HG02884 (cell line): Measurements from ENCODE around the gene NALF2.

Source experiments
- ATAC-seq: cut with Tn5 transposase; IDR thresholded peaks from one replicate; pipeline ENCODE4 v1.9.1; 2021; ENCODE audit warnings: mild to moderate bottlenecking, moderate library complexity; ENCODE audit not compliant: unreplicated experiment

NALF2 gene

DNA sequence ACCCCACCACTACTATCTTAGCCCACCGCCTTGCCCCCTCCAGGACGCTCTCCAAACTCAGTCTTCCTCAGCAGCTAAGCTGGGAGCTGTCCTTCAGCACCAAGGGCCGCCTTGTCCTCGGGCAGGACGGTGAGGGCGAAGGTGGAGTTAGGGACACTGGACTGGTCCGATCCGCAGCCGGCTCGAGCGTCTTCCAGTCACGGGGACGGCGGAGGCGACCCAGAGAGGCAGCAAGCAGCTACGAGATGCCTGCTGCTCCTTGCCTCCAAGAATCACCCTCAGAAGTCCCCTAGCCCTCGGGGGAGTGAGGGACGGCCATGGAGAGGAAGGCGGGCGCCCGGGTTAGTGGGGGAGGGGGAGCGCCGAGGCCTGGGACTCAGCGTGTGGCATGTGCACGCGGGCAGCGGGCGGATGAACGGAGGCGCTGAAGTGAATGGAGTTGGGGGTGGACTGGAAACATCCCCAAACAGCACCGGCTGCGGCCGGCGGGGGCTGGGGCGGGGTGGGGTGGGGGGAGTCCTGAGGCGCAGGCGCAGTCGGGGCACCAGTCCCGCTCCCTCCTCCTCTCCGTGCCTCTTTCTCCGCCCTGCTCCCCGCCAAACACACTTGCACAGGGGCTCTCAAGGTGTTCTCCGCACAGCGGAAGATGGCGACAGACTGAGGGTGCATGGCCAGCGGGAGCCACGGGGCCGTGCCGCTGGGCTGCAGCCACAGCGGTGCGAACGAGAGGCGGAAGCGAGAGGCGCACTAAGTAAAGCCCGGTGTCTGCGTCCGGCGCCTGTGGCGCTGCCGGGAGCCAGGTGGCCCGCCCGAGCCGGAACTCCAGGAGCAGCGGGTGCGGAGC is at the start of gene NALF2:
NALF2 (plus strand) TSS at position 545 of the 844 bp plus-strand sequence. CDS start 957 bp downstream, outside the sequence.
- ATAC-seq, result no peak

DNA sequence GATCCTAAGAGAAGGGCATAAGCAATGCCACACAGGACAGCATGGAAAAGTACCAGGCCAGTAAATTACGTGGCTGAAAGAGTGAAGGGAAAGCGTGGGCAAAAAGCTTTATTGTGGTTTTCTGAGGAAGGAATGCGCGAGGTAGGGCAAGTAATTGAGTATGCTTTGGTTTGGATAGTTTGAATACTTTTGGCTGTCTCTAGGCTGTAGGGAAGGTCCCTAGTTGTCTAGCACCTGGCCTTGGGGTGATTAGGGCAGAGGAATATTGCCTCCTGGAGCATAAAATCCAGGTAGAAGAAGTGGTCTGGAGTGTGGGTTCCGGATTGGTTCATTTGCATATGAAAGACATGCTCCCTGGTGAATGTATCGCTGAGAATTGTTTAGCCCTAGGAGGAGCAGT is 46.4 kb upstream of the NALF2 start:
- no peak for ATAC-seq

DNA sequence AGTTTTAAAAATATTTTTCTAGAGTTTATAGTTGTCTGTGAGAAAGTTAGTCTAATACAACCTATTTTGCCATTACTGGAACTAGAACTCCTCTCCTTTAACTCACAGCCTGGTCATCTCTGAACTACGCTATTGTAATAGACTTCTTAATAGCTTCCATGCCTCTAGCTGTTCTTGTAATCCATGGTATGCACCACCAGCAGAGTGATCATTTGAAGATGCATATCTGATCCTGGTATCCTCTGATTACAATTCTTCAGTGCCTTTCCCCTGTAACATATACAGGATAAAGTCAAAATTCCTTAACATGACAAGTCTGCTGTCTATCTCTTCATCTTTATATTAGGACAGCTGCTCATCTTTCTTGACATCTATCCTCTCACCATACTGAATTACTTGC is 37.6 kb upstream of the NALF2 start:
- no peak for ATAC-seq

DNA sequence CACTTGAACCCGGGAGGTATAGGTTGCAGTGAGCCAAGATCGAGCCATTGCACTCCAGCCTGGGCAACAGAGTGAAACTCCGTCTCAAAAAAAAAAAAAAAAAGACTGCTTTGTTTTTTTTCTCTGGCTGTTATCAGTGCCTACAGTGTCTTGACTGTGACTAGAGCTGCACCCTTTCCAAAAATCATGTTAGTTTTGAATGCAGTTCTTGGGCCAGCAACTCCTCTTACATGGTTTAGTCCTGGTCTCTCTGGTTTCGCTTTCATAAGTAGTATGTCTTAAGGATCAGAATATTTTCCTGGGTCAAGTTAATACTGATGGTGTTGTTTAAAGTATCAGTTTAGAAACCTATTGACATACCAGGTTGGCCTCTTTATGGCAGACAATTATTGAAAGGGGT is 34.2 kb upstream of the NALF2 start:
- no peak for ATAC-seq

DNA sequence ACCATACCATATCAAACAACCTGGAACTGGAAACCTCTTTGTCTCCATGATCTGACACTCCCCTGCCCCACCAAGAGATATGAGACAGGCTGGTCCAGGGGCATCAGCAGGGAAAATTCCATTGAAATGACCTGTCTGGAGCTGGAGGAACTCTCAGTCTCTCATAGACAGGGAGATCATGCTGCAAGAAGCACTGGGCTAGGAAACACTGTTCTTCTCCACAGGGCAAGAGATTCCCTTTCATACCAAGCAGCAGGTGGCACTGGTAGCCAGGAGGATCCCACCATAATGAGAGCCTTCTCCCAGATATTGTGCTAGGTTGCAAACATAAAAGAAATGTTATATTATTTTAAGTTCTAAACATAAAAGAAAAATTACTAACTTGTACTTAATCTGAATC is 14.5 kb upstream of the NALF2 start:
- no peak for ATAC-seq

DNA sequence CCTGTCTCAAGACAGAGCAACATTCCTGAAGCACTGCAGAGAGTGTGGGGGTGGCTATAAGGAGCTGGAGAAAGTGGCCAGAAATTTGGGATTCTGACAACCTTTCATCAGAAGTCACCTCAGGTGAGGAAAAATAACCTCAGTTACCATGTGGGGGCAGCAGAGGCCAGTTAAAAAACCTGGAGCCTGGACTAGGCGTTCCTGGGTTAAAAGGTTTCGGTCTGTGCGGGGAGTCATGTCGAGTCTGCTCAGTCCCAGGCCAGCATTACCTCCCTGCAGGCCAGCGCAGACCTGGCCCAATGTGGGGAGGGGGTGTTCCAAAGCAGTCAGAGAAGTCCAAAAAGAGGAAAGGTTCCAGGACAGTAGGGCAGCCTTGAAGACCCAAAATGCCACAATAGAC is 10.9 kb upstream of the NALF2 start:
- ATAC-seq, result no peak

DNA sequence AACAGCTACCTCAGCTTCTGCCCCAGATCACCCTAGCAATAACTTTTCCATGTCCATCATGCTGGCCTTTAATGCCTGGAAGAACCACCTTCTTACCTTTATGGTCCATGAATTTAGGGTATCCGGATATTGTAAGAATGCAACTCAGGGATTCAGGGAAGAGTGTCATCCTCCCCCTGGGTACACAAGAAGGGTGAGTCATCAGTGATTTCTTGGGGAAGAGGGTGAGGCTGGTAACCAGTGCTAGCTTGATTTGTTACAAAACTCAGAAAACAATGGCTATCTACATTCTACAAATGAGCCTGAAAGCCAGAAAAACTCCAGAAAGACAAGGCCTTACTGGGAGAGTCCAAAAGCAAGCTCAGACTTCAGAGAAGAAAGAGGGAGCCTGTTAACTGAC is 10.4 kb upstream of the NALF2 start:
- ATAC-seq, result no peak

DNA sequence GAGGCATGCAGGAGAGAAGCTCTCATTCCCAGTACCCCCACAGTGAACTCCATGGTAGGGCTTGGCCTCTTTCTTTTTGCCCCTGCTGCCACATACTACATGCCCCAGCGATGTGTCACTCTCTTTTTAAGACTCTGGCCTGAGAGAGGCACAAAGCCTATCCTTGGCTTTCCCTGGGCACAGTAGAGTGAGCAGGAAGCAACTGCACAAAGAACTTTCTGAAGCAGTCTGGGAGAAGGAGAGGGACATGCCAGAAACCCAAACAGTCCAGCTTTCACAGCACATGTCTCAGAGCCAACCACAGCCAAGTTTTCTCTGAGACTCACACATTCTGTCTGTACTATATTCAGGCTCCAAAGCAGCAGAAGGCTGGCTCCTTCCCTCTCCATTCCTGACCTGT is 7.9 kb upstream of the NALF2 start:
- no peak for ATAC-seq

DNA sequence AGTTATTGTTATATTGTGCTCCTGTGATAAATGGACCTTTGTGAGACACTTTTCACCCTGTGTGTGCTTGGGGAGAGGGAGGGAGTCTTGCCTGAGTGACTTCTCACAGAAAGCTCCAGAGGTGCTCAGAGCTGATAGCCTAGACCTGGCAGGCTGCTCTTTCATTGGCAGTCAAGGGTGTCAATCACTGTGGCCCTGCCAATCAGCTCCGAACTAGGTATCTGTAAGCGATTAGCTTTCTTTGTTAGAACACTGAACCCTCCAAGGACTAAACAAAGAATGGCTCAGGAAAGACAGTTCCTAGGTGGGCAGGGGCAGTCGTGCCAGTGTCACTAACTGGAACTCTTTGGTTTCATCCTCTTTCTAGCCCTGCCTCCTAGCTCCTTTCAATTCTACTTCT is 2.7 kb upstream of the NALF2 start:
- ATAC-seq, result no peak

DNA sequence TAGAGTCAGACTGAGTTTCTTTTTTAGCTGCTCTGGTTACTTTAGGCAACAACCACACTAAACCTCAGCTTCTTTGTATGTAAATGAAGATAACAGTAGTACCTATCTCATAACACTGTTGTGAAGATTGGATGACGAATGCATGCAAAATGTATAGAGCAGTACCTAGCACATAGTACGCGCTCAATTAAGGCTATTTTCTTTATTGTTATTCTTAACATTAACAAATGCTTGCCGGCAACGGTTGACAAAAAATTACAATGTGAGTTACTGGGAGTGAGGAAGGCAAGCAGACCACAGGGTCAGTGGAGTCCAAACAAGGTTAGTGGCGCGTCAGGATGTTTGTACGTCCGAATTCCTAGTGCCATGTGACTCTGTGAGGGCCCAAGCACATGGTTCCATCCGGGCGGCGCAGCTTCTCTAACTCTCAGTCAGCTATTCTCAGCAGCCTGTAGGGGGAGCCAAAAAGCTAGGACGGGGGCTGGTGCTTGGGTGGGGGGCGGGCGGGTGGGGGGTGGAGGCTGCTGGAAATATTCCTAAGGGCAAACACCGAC is 821 bp upstream of the NALF2 start:
- ATAC-seq, result no peak

DNA sequence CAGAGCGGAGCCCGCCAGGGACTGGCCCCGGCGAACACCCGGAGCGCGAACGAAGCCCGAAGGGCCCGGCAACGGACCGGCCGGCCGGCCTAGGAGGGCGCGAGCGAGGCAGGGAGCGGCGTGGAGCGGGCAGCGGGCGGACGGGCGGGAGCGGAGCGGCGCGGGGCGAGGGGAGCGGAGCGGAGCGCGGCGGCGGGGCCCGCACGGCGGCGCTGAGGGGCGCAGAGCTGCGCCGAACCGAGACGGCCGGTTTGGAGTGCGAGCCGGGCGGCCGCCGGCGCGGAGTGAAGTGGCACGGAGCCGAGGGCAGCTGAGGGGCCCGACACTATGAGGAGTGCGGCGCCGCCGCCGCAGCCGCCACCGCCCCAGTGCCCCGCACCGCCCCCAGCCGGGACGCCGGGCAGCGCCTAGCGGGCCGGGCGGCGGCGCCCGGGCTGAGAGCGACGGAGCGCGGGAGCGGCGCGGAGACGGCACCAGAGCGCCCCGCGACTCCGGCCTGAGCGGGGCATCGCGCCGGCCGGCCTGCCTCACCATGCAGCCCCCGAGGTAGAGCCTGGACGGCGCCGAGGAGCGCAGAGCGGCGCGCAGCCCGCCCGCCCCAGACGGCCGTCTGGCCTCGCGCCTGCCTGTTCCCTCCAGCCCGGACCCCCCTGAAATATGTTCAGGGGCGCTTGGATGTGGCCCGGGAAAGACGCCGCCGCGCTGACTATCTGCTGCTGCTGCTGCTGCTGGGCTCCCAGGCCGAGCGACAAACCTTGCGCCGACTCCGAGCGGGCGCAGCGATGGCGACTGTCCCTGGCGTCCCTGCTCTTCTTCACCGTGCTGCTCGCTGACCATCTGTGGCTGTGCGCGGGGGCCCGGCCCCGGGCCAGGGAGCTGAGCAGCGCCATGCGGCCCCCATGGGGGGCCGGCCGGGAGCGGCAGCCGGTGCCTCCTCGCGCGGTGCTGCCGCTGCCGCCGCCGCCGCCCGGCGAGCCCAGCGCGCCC is 793 bp downstream of the NALF2 start:
- no peak for ATAC-seq

DNA sequence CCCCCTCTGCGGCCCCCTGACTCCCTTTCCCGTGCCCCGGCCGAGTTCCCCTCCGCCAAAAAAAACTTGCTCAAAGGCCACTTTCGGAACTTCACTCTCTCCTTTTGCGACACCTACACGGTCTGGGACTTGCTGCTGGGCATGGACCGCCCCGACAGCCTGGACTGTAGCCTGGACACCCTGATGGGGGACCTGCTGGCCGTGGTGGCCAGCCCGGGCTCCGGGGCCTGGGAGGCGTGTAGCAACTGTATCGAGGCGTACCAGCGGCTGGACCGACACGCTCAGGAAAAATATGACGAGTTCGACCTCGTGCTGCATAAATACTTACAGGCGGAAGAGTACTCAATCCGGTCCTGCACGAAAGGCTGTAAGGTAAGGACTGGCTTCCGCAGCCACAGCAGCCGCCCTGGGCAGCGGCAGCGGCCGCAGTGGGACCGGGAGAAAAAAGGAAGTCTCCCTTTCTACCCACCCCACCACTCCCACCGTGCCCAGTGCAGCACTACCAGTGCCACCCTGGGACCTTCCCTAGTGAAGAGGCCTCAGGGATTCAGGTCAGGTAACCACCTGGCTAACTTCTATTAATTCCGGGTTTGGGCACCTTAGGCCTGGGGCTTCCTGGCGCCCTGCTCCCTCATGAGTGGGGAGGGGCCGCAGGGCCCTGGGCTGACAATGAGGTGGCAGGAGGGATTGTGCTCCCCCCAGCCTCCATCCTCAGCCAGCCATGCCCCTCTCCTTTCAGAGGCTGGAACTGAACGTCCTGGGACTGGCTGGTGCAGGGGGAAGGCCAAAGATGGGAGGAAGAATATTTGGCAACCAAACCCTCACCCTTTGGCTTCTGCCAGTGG is 1.9 kb downstream of the NALF2 start:
- no peak for ATAC-seq

DNA sequence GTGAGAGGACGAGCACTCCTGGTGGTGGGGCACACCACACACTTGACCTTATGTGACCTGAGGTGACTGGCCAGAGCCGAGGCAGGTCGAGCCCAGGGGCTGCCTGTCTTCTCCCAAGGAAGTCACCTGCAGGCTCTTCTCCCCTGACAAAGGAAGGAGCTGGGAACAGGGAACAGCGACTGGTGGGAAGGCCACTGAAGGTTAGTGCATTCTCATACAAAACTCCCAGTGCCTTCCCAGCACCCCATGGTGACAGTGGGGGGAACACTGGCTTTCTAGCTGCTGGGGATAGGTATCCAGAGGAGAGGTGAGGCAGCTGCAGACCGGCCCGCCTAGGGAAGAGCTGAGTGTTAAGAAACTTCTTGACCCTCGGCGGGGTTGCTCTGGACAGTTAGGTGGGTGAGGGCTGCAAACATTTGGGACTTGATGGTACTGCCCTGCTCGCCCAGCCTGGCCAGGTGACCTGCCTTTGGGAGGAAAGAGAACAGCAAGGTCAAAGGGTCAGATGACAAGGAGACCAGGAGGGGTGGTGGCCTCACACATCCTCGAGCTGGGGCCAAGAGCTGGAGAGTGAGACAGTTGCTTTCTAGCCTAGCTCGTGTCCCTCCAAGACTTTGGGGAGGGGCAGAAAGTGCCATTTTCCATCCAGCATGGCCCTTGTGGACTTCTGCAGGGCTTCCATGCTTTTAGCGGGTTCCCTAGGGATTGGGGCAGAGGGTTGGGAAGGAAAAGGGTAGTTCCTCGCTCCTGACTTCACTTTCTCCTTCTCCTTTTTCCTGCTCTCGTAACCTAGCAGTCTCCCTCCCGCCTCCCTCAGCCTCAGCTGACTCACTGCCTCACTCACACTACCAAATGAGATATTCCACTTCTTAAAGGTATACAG is 2.7 kb downstream of the NALF2 start:
- ATAC-seq, result no peak

DNA sequence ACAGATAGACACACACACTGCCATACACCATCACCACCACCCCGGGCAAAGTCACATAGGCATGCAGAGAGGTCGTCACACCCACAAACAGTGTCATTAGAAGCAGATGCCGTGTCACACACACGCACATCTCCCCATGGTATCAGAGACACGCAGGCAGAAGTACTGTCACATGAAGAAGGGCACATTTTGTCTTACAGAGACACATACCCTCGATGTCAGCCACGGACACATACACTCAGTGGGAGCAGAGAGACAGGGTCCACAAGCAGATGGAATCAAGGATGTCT is 3.3 kb downstream of the NALF2 start:
- no peak for ATAC-seq

DNA sequence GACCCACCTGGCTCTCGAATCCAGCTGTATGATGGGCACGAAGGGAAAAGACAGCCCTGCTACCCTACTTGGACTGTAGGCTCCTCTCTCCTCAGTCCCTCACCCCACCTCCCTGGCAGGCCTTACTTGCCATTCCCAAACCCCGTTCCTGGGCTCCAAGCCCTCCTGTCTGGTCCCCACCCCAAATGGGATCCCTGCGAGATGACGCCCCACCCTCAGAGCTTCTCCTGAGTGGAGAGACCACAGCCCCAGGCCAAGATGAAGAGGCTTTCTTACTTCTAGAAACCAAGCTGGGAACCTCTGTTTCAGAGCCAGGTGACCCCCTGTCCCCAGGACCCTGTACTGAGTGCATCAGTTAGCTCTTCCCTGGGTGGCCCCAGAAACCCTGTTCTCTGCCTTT is 4.5 kb downstream of the NALF2 start:
- ATAC-seq, result no peak

DNA sequence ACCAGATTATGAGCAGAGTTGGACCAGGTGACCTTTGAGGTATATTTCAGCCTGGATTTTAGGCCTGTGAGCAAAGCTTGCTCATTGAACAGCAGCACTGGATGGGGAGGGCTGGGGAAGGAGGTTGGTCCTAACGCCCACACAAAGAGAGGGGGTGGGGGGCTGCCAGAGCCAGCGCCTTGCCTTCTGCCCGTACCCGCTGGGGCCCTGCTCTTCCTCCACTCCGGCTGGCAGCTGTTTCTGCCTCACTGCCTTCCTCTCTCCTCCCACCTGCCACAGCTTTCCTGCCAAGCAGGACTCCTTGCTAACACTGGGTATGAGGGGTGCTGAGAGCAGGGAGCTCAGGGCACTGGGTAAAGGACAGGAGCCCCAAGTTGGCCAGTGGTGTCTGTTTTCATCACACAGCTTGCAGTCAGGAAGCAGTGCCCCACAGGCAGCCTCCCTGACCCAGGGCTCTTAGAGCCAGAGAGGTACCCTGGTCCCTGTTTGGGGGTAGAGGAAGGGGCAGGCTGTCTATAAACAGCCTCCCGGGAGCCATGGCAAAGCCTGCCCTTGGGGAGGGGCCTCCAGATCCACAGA is 6.1 kb downstream of the NALF2 start:
- no peak for ATAC-seq

DNA sequence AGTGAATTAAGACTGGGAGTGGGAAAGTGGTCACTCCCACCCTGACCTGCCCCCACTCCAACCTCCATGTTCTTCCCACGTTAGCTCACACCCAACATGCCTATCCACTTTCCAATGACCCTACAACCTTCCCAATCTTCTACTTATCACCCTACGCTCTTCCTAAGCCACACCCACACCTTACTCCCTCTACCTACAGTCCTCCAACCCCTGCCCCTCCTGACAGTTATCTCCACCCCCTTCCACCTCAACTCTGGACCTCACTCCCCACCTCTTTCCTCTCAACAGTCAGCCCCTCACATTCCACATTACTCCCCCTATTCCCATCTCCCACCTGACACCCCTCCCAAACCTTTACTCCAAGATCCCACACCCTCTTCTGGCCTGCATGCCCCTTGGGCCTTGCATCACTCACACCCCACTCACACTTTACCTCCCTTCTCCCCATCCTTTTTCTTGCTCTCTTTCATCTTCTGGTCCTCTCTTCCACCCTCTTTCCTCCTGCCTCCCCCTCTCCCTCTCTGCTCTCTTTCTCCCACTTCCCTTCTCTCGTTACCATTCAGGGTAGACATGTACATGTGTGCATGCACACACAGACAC is 6.9 kb downstream of the NALF2 start:
- ATAC-seq, result no peak

DNA sequence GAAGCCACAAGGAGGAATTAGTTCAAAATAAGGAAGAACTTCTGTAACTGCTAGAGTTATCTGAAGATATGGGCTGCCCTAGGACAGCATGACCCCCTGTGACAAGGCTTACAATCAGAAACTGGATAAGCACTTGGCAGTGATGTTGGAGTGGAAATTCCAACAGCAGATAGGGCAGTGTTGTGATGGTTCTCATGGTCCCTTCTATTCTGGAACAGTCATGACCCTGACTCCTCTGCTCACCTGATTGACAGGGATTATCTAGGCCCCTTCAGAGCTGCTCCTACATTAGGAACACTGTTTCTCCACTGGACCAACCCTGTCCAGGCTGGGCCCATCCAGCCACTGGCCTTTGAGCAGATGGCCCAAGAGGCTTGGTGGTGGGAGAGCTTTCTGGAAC is 17.9 kb downstream of the NALF2 start:
- no peak for ATAC-seq

DNA sequence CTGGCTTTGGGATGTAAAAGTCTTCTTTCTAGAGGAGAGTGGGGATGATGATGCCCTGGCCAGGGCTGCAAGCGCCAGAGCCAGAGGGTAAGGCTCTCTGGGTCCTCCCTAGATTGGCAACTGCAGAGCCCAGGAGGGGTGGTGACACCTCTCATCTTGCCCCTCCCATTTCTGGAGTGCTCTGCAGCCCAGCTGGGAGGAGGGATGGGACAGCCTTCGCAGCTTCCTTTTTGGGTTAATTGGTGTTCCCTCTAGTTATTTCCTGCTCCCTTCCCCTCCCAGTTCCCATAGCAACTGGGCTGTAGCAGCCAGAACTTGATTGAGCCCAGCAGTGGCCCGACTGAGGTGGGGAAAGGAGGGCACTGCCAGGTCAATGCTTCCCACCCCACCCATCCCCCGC is 19.2 kb downstream of the NALF2 start:
- ATAC-seq, result no peak
